GM12878 (cell line): ENCODE data around the gene ELOA. TPM values are rescaled to one million over a fixed set of nuclear protein-coding genes. Genes with fewer than 3 reads are reported as not detected.
A peak's percentile ranks its signal among the peaks of the same experiment; 100 is the strongest.

Experiments used
- BHLHE40 ChIP-seq, 2 experiments: fragments of 450-650 bp in 1 of 2; IDR thresholded peaks; 2 replicates each; pipeline ENCODE4 v1.6.1; 2011 to 2017; ENCODE audit warnings: low read depth in 2 of 2, borderline replicate concordance in 1 of 2, improper control_type of control experiment in 1 of 2, low read length in 1 of 2, mild to moderate bottlenecking in 1 of 2
- BMI1 ChIP-seq: fragments of 450-650 bp; IDR thresholded peaks from 2 replicates; pipeline ENCODE4 v1.6.1; 2016; ENCODE audit warnings: mild to moderate bottlenecking, moderate library complexity, borderline replicate concordance
- CBX3 ChIP-seq: fragments of 200-600 bp; sonication (generic); IDR thresholded peaks from 2 replicates; pipeline ENCODE4 v1.6.1; 2016; ENCODE audit warnings: low read depth, borderline replicate concordance
- CEBPB ChIP-seq, 2 experiments: fragments of 150-350 bp in 1 of 2; IDR thresholded peaks; 2 replicates each; pipeline ENCODE4 v1.6.1; 2012 to 2014; ENCODE audit warnings: low read depth in 2 of 2, low read length in 2 of 2, borderline replicate concordance in 1 of 2, inconsistent platforms in 1 of 2
- CHD2 ChIP-seq: IDR thresholded peaks from 2 replicates; pipeline ENCODE4 v1.6.1; 2011; ENCODE audit warnings: low read depth, low read length, improper control_type of control experiment, borderline replicate concordance
- CTCF ChIP-seq, 3 experiments: IDR thresholded peaks in 2 of 3; conservative IDR thresholded peaks in 1 of 3; 2 replicates each; pipeline ENCODE4 v1.5.1; 2011; ENCODE audit warnings: low read depth in 3 of 3, low read length in 3 of 3, mild to moderate bottlenecking in 3 of 3, control low read depth in 2 of 3, moderate library complexity in 2 of 3, inconsistent platforms in 1 of 3, mixed read lengths in 1 of 3; ENCODE audit not compliant: control insufficient read depth in 2 of 3, insufficient read depth in 1 of 3; ENCODE audit errors: extremely low read depth in 1 of 3
- EZH2 ChIP-seq: IDR thresholded peaks from 2 replicates; pipeline ENCODE4 v1.6.1; 2012; ENCODE audit warnings: low read depth, mild to moderate bottlenecking, control low read depth, inconsistent platforms, low read length, borderline replicate concordance; ENCODE audit not compliant: control insufficient read depth
- MYC ChIP-seq: IDR thresholded peaks from 2 replicates; pipeline ENCODE4 v1.6.1; 2011; ENCODE audit warnings: mild to moderate bottlenecking, low read length, moderate library complexity, inconsistent platforms; ENCODE audit not compliant: insufficient read depth, insufficient replicate concordance, insufficient read length, severe bottlenecking
- POLR2AphosphoS5 ChIP-seq: IDR thresholded peaks from 2 replicates; pipeline ENCODE4 v1.6.1; 2011; ENCODE audit warnings: mild to moderate bottlenecking, low read length, inconsistent platforms
- SPI1 ChIP-seq: IDR thresholded peaks from 2 replicates; pipeline ENCODE4 v1.6.1; 2011; ENCODE audit warnings: low read depth, mild to moderate bottlenecking, low read length, moderate library complexity, borderline replicate concordance; ENCODE audit not compliant: insufficient read depth
- SREBF2 ChIP-seq: IDR thresholded peaks from 2 replicates; pipeline ENCODE4 v1.6.1; 2012; ENCODE audit warnings: mild to moderate bottlenecking, low read length
- STAT1 ChIP-seq: fragments of 450-650 bp; conservative IDR thresholded peaks from 2 replicates; pipeline ENCODE4 v1.6.1; 2014; ENCODE audit warnings: antibody characterized with exemption, mild to moderate bottlenecking
- ZNF217 ChIP-seq: fragments of 450-650 bp; IDR thresholded peaks from 2 replicates; pipeline ENCODE4 v1.6.1; 2017; ENCODE audit warnings: antibody characterized with exemption, mild to moderate bottlenecking
- ZNF622 ChIP-seq: fragments of 450-650 bp; IDR thresholded peaks from 2 replicates; pipeline ENCODE4 v1.6.1; 2017; ENCODE audit warnings: mild to moderate bottlenecking, inconsistent platforms
- polyA plus RNA-seq, 11 experiments: library from polyadenylated mRNA; depleted of rRNA in 4 of 11; unstranded in 6 of 11; stranded (reverse) in 5 of 11; fragments of >200 nt; fragmentation: Nextera tagmentation in 4 of 11; fragmentation: Illumina TruSeq in 1 of 11; extraction: Ambion mirVana in 4 of 11; extraction: Trizol in 1 of 11; gene quantifications; 1 replicate in 1 of 11; 2 replicates in 10 of 11; pipeline versions ENCODE4 v1.2.1 to v1.2.3, GENCODE V29; 2011 to 2016; ENCODE audit warnings: inconsistent platforms in 2 of 11, missing spikeins in 2 of 11, low read depth in 1 of 11
- total RNA-seq, 4 experiments: library from RNA; depleted of rRNA in 3 of 4; stranded (reverse); fragments of >200 nt in 3 of 4; fragmentation: Illumina TruSeq in 1 of 4; extraction: Trizol in 1 of 4; gene quantifications; 2 replicates each; pipeline versions ENCODE4 v1.2.1 to v1.2.3, GENCODE V29; 2013 to 2021
- TF ChIP-seq, protein P1 (sequence below): fragments of 450-650 bp; IDR thresholded peaks from 2 replicates; pipeline ENCODE4 v1.6.1; 2018; ENCODE audit warnings: borderline replicate concordance, mild to moderate bottlenecking; ENCODE audit not compliant: partially characterized antibody
- TF ChIP-seq, protein P2 (sequence below): fragments of 450-650 bp; formaldehyde crosslinking; IDR thresholded peaks from 2 replicates; pipeline ENCODE4 v1.4.0; 2020; ENCODE audit warnings: mild to moderate bottlenecking, moderate library complexity
- TF ChIP-seq, protein P3 (sequence below): fragments of 450-650 bp; IDR thresholded peaks from 2 replicates; pipeline ENCODE4 v1.6.1; 2017; ENCODE audit warnings: mild to moderate bottlenecking, moderate library complexity

ELOA gene
- total and polyA plus RNA-seq, 10 of the 15 experiments (the other 5 are each of a cell fraction or from before 2014, with no cell fraction given) = 20.1 to 63.6 (median 39.8) TPM

DNA sequence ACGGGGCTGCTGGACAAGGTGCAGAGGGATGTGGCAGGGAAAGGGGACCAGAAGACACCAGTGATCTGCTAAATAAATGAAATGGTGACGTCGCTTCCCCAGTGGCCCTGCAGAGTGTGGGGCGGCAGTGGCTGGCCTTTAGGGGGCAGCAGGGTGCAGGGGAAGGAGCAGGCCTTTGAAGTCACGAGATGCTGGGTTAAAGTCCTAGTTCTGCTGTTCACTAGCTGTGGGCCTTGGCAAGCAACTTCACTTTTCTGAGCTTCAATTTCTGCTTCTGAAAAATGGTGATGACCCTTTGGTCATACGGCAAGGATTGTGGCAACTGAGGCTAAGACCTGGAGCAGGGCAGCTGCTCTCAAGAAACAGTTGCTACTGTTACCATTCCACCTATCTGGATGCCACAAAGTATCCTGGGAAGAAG lies 66.5 kb downstream of the ELOA start (continued):
- TF ChIP-seq ZNF217 (no peak), SPI1 (no peak), CEBPB (IDR thresholded peaks at IDR 0.05; ENCODE audit: borderline replicate concordance in 1 of 2, low read depth in 2 of 2, low read length in 2 of 2) (no peak), STAT1 (no peak), CHD2 (no peak), POLR2AphosphoS5 (no peak), BHLHE40 (IDR thresholded peaks at IDR 0.05; ENCODE audit: borderline replicate concordance in 1 of 2, low read depth in 2 of 2, low read length in 1 of 2) (peak; percentile 99 to 100), MYC (no peak), BMI1 (no peak), CBX3 (no peak), CTCF (IDR thresholded peaks at IDR 0.05 in 2 of 3, conservative IDR thresholded peaks at IDR 0.05 in 1 of 3; ENCODE audit: control insufficient read depth in 2 of 3, extremely low read depth in 1 of 3, insufficient read depth in 1 of 3, low read depth in 3 of 3, low read length in 3 of 3) (peak; percentile 95 to 98 (median 97)), EZH2 (no peak), ZNF622 (no peak), SREBF2 (no peak)
- TF ChIP-seq, protein P1, sequence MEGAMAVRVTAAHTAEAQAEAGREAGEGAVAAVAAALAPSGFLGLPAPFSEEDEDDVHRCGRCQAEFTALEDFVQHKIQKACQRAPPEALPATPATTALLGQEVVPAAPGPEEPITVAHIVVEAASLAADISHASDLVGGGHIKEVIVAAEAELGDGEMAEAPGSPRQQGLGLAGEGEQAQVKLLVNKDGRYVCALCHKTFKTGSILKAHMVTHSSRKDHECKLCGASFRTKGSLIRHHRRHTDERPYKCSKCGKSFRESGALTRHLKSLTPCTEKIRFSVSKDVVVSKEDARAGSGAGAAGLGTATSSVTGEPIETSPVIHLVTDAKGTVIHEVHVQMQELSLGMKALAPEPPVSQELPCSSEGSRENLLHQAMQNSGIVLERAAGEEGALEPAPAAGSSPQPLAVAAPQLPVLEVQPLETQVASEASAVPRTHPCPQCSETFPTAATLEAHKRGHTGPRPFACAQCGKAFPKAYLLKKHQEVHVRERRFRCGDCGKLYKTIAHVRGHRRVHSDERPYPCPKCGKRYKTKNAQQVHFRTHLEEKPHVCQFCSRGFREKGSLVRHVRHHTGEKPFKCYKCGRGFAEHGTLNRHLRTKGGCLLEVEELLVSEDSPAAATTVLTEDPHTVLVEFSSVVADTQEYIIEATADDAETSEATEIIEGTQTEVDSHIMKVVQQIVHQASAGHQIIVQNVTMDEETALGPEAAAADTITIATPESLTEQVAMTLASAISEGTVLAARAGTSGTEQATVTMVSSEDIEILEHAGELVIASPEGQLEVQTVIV = no peak
- TF ChIP-seq, protein P2, sequence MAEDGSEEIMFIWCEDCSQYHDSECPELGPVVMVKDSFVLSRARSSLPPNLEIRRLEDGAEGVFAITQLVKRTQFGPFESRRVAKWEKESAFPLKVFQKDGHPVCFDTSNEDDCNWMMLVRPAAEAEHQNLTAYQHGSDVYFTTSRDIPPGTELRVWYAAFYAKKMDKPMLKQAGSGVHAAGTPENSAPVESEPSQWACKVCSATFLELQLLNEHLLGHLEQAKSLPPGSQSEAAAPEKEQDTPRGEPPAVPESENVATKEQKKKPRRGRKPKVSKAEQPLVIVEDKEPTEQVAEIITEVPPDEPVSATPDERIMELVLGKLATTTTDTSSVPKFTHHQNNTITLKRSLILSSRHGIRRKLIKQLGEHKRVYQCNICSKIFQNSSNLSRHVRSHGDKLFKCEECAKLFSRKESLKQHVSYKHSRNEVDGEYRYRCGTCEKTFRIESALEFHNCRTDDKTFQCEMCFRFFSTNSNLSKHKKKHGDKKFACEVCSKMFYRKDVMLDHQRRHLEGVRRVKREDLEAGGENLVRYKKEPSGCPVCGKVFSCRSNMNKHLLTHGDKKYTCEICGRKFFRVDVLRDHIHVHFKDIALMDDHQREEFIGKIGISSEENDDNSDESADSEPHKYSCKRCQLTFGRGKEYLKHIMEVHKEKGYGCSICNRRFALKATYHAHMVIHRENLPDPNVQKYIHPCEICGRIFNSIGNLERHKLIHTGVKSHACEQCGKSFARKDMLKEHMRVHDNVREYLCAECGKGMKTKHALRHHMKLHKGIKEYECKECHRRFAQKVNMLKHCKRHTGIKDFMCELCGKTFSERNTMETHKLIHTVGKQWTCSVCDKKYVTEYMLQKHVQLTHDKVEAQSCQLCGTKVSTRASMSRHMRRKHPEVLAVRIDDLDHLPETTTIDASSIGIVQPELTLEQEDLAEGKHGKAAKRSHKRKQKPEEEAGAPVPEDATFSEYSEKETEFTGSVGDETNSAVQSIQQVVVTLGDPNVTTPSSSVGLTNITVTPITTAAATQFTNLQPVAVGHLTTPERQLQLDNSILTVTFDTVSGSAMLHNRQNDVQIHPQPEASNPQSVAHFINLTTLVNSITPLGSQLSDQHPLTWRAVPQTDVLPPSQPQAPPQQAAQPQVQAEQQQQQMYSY (CRISPR knock-in tag) = no peak
- TF ChIP-seq, protein P3, sequence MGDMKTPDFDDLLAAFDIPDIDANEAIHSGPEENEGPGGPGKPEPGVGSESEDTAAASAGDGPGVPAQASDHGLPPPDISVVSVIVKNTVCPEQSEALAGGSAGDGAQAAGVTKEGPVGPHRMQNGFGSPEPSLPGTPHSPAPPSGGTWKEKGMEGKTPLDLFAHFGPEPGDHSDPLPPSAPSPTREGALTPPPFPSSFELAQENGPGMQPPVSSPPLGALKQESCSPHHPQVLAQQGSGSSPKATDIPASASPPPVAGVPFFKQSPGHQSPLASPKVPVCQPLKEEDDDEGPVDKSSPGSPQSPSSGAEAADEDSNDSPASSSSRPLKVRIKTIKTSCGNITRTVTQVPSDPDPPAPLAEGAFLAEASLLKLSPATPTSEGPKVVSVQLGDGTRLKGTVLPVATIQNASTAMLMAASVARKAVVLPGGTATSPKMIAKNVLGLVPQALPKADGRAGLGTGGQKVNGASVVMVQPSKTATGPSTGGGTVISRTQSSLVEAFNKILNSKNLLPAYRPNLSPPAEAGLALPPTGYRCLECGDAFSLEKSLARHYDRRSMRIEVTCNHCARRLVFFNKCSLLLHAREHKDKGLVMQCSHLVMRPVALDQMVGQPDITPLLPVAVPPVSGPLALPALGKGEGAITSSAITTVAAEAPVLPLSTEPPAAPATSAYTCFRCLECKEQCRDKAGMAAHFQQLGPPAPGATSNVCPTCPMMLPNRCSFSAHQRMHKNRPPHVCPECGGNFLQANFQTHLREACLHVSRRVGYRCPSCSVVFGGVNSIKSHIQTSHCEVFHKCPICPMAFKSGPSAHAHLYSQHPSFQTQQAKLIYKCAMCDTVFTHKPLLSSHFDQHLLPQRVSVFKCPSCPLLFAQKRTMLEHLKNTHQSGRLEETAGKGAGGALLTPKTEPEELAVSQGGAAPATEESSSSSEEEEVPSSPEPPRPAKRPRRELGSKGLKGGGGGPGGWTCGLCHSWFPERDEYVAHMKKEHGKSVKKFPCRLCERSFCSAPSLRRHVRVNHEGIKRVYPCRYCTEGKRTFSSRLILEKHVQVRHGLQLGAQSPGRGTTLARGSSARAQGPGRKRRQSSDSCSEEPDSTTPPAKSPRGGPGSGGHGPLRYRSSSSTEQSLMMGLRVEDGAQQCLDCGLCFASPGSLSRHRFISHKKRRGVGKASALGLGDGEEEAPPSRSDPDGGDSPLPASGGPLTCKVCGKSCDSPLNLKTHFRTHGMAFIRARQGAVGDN = 0 out of 2 replicates have a peak, but pooled peaks have one; percentile 52
